K562 (cell line): ENCODE results near the gene PIKFYVE. TPM values are rescaled to one million over a fixed set of nuclear protein-coding genes. Genes with fewer than 3 reads are reported as not detected.

Source experiments
- CXXC5 ChIP-seq: fragments of 250-450 bp; sonication (Bioruptor Pico); IDR thresholded peaks from 2 replicates; pipeline ENCODE4 v1.8.0; 2022; ENCODE audit warnings: inconsistent platforms, mild to moderate bottlenecking, moderate library complexity
- E2F3 ChIP-seq: fragments of 250-450 bp; sonication (Bioruptor Pico); IDR thresholded peaks from 2 replicates; pipeline ENCODE4 v1.4.0; 2020; ENCODE audit warnings: mild to moderate bottlenecking
- EHMT2 ChIP-seq: fragments of 450-650 bp; IDR thresholded peaks from 2 replicates; pipeline ENCODE4 v1.6.1; 2018; ENCODE audit warnings: antibody characterized with exemption
- ELK3 ChIP-seq: fragments of 450-650 bp; formaldehyde crosslinking; IDR thresholded peaks from 2 replicates; pipeline ENCODE4 v1.4.0; 2020; ENCODE audit warnings: mild to moderate bottlenecking
- MAFF ChIP-seq: IDR thresholded peaks from 2 replicates; pipeline ENCODE4 v1.6.1; 2012; ENCODE audit warnings: low read length, improper control_type of control experiment
- MTA2 ChIP-seq: fragments of 450-650 bp; IDR thresholded peaks from 2 replicates; pipeline ENCODE4 v1.6.1; 2016; ENCODE audit warnings: low read depth
- NELFE ChIP-seq: IDR thresholded peaks from 2 replicates; pipeline ENCODE4 v1.6.1; 2011; ENCODE audit warnings: mild to moderate bottlenecking; ENCODE audit not compliant: insufficient read depth, insufficient read length
- NEUROD1 ChIP-seq: fragments of 150-350 bp; IDR thresholded peaks from 2 replicates; pipeline ENCODE4 v1.6.1; 2014; ENCODE audit warnings: borderline replicate concordance, low read length, low read depth; ENCODE audit not compliant: partially characterized antibody
- NFYB ChIP-seq: IDR thresholded peaks from 2 replicates; pipeline ENCODE4 v1.6.1; 2011; ENCODE audit warnings: mild to moderate bottlenecking, moderate library complexity; ENCODE audit not compliant: insufficient read length; ENCODE audit errors: extremely low read depth
- POLR3G ChIP-seq: IDR thresholded peaks from 2 replicates; pipeline ENCODE4 v1.6.1; 2011; ENCODE audit not compliant: insufficient read length, insufficient replicate concordance; ENCODE audit errors: extremely low read depth
- PRDM10 ChIP-seq: fragments of 450-650 bp; IDR thresholded peaks from 2 replicates; pipeline ENCODE4 v1.6.1; 2018; ENCODE audit not compliant: partially characterized antibody
- SIN3A ChIP-seq, 2 experiments: fragments of 150-350 bp in 1 of 2; IDR thresholded peaks; 2 replicates each; pipeline ENCODE4 v1.6.1; 2011 to 2016; ENCODE audit warnings: borderline replicate concordance in 2 of 2, low read depth in 2 of 2, low read length in 2 of 2, mild to moderate bottlenecking in 2 of 2, moderate library complexity in 2 of 2; ENCODE audit not compliant: control insufficient read depth in 1 of 2
- SRSF3 ChIP-seq: fragments of 200-400 bp; formaldehyde crosslinking; IDR thresholded peaks from 2 replicates; pipeline ENCODE4 v1.6.1; 2016; ENCODE audit warnings: mild to moderate bottlenecking, low read length, moderate library complexity; ENCODE audit not compliant: insufficient read depth
- THRB ChIP-seq: fragments of 450-650 bp; formaldehyde crosslinking; conservative IDR thresholded peaks from 2 replicates; pipeline ENCODE4 v1.4.0; 2022; ENCODE audit warnings: mild to moderate bottlenecking, missing genetic modification characterization
- ZBTB17 ChIP-seq: fragments of 450-650 bp; formaldehyde crosslinking; IDR thresholded peaks from 2 replicates; pipeline ENCODE4 v1.4.0; 2020; ENCODE audit warnings: mild to moderate bottlenecking
- ZNF175 ChIP-seq: fragments of 200-800 bp; sonication (Bioruptor generic); IDR thresholded peaks from 2 replicates; pipeline ENCODE4 v1.6.1; 2016; ENCODE audit warnings: low read depth, mild to moderate bottlenecking, missing genetic modification characterization, missing compliant biosample characterization
- ZNF24 ChIP-seq: fragments of 450-650 bp; IDR thresholded peaks from 2 replicates; pipeline ENCODE4 v1.6.1; 2016
- ZNF316 ChIP-seq: fragments of 450-650 bp; IDR thresholded peaks from 2 replicates; pipeline ENCODE4 v1.6.1; 2016
- ZNF347 ChIP-seq: fragments of 450-650 bp; formaldehyde crosslinking; IDR thresholded peaks from 2 replicates; pipeline ENCODE4 v1.4.0; 2020; ENCODE audit warnings: low read depth, mild to moderate bottlenecking, moderate library complexity
- ZNF561 ChIP-seq: fragments of 450-650 bp; formaldehyde crosslinking; conservative IDR thresholded peaks from 2 replicates; pipeline ENCODE4 v1.4.0; 2020; ENCODE audit warnings: mild to moderate bottlenecking, moderate library complexity
- ZNF695 ChIP-seq: fragments of 450-650 bp; formaldehyde crosslinking; IDR thresholded peaks from 2 replicates; pipeline ENCODE4 v1.4.0; 2020; ENCODE audit warnings: mild to moderate bottlenecking, moderate library complexity
- ZNF699 ChIP-seq: fragments of 250-450 bp; sonication (Bioruptor Pico); IDR thresholded peaks from 2 replicates; pipeline ENCODE4 v1.8.0; 2021; ENCODE audit warnings: mild to moderate bottlenecking, moderate library complexity; ENCODE audit not compliant: insufficient replicate concordance
- polyA plus RNA-seq, 8 experiments: library from polyadenylated mRNA; depleted of rRNA in 4 of 8; stranded (reverse) in 5 of 8; unstranded in 3 of 8; fragments of >200 nt; fragmentation: Nextera tagmentation in 2 of 8; fragmentation: Illumina TruSeq in 1 of 8; extraction: Ambion mirVana in 2 of 8; extraction: Trizol in 1 of 8; gene quantifications; 2 replicates each; pipeline versions ENCODE4 v1.2.1 to v1.2.3, GENCODE V29; 2011 to 2014; ENCODE audit warnings: inconsistent platforms in 1 of 8, missing spikeins in 1 of 8
- total RNA-seq, 7 experiments: library from RNA; depleted of rRNA in 6 of 7; stranded (reverse); fragments of >200 nt in 6 of 7; fragmentation: Illumina TruSeq in 2 of 7; extraction: Trizol in 2 of 7; gene quantifications; 2 replicates each; pipeline versions ENCODE4 v1.2.1 to v1.2.3, GENCODE V29; 2011 to 2021; ENCODE audit warnings: low replicate concordance in 1 of 7

The PIKFYVE gene
- total and polyA plus RNA-seq, 9 of the 15 experiments (the other 6 are each of a cell fraction or from before 2014, with no cell fraction given) = 3.6 to 25.6 (median 16.7) TPM

- TF ChIP-seq ZNF347 (CRISPR knock-in tag) = no peak
- TF ChIP-seq ELK3 (CRISPR knock-in tag) = no peak
- no peak for TF ChIP-seq NELFE
- TF ChIP-seq SRSF3 = no peak
- TF ChIP-seq MTA2 = no peak
- TF ChIP-seq ZNF316 = no peak
- TF ChIP-seq EHMT2 = no peak
- 0 out of 2 replicates have a peak, but pooled peaks have one; percentile 36 for TF ChIP-seq ZNF24
- no peak for TF ChIP-seq ZNF695 (CRISPR knock-in tag)
- no peak for TF ChIP-seq ZNF699 (CRISPR knock-in tag)
- no peak for TF ChIP-seq E2F3
- TF ChIP-seq PRDM10 = peak; percentile 30
- TF ChIP-seq MAFF = no peak
- TF ChIP-seq CXXC5 (CRISPR knock-in tag) = peak; percentile 91
- TF ChIP-seq ZNF175 (CRISPR knock-in tag) = no peak
- no peak for TF ChIP-seq ZNF561 (CRISPR knock-in tag)
- TF ChIP-seq NEUROD1 = peak; percentile 44
- TF ChIP-seq POLR3G = no peak
- TF ChIP-seq THRB = no peak
- TF ChIP-seq SIN3A (IDR thresholded peaks at IDR 0.05; ENCODE audit: borderline replicate concordance in 2 of 2, control insufficient read depth in 1 of 2, low read depth in 2 of 2, low read length in 2 of 2) = 0 out of 4 replicates have a peak, but pooled peaks of 1 of the 2 experiments have one; percentile 20
- TF ChIP-seq ZBTB17 (CRISPR knock-in tag) = peak; percentile 99
- no peak for TF ChIP-seq NFYB
Measured at GRCh38 chr2:208265801-208266552, at the start of gene PIKFYVE (continued).
